ENCODE data around the gene PRKCSH. TPM values are rescaled to one million over a fixed set of nuclear protein-coding genes. Genes with fewer than 3 reads are reported as not detected.

The PRKCSH gene
- total RNA-seq, 4 donors from 2014 or later: 64.1 to 107 (median 99.1) TPM

DNA sequence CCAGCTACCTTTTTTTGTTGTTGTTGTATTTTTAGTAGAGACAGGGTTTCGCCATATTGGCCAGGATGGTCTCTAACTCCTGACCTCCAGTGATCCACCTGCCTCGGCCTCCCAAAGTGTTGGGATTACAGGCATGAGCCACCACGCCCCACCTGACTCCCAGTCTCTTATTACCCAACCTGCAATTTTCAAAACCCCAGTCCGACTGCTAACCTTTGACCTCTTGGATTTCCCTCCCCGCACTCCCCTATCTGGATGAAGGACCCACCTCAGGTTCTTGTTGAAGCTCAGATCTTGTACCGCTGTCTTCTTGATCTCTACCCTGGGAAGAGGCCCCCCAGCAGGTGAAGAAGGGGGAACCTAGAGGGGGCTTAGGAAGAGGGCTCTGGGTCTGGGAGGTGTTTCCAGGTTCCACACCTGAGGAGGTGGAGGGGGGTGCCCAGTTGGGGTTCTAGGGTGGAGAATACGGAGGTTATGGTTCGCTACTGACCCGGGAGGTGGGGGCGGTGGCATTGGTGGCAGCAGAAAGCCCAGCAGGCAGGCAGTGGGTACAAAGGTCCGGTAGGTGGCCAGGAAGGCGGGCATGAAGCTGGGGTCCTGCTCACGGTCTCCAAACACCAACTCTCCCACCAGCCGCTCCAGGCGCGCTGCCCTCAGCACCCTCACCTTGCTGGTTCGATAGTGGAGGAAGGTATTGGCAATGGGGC, 18.9 kb upstream of the PRKCSH start:
- 87 to 91% methylated on average over 10 to 17 of the region's 17 CpGs for WGBS, 2 donors
- Histone ChIP-seq H3K27me3 (peaks cover 4 to 54% (median 15%) of the 10 kb centered on the region in 4 donors), H3K9me3 (no peaks in the 10 kb centered on the region), H3K4me3 (no peak overlapping the region), H3K4me1 (peaks cover 6 to 38% (median 20%) of the 10 kb centered on the region in 3 donors), H3K27ac (no peak overlapping the region), H3K36me3 (no peaks in the 10 kb centered on the region)
- TF ChIP-seq, protein P1, sequence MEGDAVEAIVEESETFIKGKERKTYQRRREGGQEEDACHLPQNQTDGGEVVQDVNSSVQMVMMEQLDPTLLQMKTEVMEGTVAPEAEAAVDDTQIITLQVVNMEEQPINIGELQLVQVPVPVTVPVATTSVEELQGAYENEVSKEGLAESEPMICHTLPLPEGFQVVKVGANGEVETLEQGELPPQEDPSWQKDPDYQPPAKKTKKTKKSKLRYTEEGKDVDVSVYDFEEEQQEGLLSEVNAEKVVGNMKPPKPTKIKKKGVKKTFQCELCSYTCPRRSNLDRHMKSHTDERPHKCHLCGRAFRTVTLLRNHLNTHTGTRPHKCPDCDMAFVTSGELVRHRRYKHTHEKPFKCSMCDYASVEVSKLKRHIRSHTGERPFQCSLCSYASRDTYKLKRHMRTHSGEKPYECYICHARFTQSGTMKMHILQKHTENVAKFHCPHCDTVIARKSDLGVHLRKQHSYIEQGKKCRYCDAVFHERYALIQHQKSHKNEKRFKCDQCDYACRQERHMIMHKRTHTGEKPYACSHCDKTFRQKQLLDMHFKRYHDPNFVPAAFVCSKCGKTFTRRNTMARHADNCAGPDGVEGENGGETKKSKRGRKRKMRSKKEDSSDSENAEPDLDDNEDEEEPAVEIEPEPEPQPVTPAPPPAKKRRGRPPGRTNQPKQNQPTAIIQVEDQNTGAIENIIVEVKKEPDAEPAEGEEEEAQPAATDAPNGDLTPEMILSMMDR (IDR thresholded peaks at IDR 0.05): no peak
- TF ChIP-seq POLR2A (IDR thresholded peaks at IDR 0.05): no peak
- DNase-seq: no peak
- intact Hi-C loops (cut with DNase I): no loop called here

DNA sequence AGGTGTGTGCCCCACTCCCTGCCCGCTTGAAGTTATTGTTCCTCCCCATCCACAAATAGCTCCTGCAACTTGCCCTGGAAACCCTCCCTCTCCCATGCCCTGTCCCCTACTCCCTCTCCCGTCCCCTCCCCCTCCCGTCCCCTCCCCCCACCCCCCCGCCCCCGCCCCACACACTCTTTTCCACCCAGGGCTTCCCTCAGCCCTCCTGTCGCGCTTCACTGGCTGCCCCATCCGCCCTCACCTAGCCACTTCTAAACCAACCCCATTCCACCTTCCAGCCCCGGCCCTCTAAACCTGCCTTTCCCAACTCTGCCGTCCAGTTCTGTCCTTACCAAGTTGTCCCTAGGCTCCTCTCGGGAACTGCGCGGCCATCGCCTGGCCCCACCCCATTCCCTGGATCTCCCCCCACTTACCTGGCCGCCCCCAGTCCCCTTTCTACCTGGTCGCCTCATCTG, 17.3 kb upstream of the PRKCSH start:
- H3K27ac ChIP-seq: no peak overlapping the region
- H3K9me3 ChIP-seq: no peaks in the 10 kb centered on the region
- H3K4me3 ChIP-seq: peak overlapping the region; percentile 16 to 62 (median 38)
- intact Hi-C loops (cut with DNase I): no loop called here
- TF ChIP-seq, protein P1 (IDR thresholded peaks at IDR 0.05): no peak
- TF ChIP-seq POLR2A (IDR thresholded peaks at IDR 0.05): no peak
- H3K4me1 ChIP-seq: peaks cover 22 to 54% (median 36%) of the 10 kb centered on the region in 3 donors
- no peaks in the 10 kb centered on the region for H3K36me3 ChIP-seq
- no peak for DNase-seq
- 4 to 12% methylated on average over 14 to 16 of the region's 16 CpGs for WGBS, 2 donors
- peaks cover 4 to 68% (median 15%) of the 10 kb centered on the region in 4 donors for H3K27me3 ChIP-seq

DNA sequence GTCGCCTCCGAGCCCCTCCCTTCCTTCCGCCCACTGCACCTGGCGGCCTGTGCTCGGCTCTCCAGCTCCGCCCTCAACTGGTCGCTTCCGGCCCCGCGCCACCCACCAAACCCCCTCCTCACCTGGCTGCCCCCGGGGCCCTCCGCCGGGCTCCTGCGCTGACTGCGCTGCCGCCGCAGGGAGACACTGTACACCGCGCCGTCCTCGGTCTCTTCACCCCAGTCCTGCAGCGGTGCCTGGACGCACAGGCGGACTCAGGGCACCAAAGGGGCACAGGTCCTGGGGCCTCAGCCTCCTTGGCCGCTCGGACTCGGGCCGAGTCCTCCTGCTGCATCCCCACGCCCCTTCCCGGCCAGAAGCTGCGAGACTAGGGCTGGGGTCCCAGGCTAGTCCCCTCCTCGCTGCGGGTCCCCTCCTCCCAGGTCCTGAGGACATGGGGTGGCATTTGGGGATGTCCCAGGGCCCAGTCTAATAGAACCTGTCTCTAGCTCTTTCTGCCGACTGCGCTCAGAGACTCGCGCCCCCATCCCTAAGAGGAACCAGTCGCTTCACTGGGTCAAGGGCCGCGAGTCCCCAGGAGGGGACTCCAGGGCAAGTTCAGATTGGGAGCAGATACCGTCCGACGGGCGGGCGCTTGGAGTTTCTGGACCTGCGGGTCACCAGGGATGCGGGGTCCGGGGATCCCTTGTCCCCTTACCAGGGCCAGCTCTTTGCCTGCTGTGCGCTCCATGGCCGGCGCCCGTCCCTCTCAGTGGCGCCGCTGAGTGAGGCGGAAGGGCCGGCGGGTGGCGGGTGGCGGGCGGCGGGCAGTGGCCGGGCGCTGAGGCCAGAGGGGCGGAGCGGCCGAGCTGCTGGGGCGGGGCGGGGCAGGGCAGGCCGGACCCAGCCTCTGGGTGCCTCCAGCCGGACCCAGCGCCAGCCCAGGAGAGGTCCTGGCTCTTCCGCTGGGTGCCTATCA, 16.6 kb upstream of the PRKCSH start, which contains the start of gene RGL3:
Gene RGL3, minus strand, starts transcription at position 766 of the 958 bp plus-strand sequence. Its CDS starts 36 bp downstream, at position 730.
- Histone ChIP-seq H3K27ac (peak within 1 kb of the TSS in 3 of 4 donors; percentile 30 to 42 (median 36)), H3K4me1 (peaks cover 26 to 61% (median 37%) of the 10 kb centered on the region in 3 donors), H3K36me3 (no peaks in the 10 kb centered on the region), H3K4me3 (peak within 1 kb of the TSS; percentile 16 to 62 (median 38)), H3K27me3 (peaks cover 5 to 75% (median 19%) of the 10 kb centered on the region in 4 donors), H3K9me3 (no peaks in the 10 kb centered on the region)
- intact Hi-C loops (cut with DNase I): no loop called here
- TF ChIP-seq POLR2A (IDR thresholded peaks at IDR 0.05): no peak
- TF ChIP-seq, protein P1 (IDR thresholded peaks at IDR 0.05): no peak
- DNase-seq: no peak
- WGBS, 2 donors: 0 to 4% methylated on average over 10 to 16 of the region's 72 CpGs

DNA sequence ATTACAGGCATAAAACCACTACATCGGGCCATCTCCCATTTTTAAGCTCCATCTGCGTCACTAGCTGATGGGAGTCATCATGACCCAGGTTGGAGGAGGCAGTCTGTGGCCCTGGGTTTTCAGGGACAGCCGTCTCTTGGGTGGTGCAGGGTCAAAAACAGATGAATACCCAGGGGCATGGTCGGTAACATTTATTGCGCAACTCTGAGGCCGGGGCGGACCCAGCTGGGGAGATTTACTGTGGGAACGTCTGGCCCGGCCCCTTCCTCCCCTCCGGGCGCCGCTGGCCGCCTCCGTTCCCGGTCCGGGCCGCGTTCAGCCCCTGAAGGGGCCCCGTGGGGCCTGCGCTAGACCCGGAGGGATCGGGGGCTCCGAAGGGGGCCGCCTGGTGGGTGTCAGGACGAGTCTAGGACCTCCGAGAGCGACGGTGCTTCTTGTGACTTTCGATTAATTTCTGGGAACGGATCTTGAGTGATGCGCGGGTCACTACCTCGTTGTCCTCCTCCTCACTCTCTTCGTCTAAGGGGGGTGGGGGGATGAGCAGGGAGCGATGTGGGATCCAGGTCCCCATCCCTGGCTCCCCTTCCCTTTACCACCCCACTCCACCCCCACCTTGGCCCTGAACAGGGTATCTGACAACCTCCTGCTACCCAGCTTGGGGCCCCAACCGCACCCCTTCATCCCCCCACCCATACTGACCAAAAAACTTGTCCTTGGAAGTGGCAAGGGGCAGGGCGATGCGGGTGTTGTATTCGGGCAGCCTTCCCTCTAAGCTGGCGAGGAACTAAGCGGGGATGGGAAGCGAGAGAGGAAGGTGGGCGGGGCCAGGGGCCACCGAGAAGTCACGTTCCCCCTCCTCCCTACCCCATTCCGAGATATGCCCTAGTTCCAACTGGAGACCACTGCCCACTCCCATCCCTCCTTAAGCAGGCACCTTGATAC, 14.7 kb upstream of the PRKCSH start:
- DNase-seq: no peak
- H3K9me3 ChIP-seq: no peaks in the 10 kb centered on the region
- H3K36me3 ChIP-seq: no peaks in the 10 kb centered on the region
- 14 to 30% methylated on average over 10 to 18 of the region's 46 CpGs for WGBS, 2 donors
- intact Hi-C loops (cut with DNase I): no loop called here
- peak overlapping the region; percentile 16 to 42 (median 29) for H3K27ac ChIP-seq
- peaks cover 7 to 80% (median 21%) of the 10 kb centered on the region in 4 donors for H3K27me3 ChIP-seq
- TF ChIP-seq, protein P1 (IDR thresholded peaks at IDR 0.05): no peak
- no peak for TF ChIP-seq POLR2A (IDR thresholded peaks at IDR 0.05)
- peaks cover 26 to 63% (median 37%) of the 10 kb centered on the region in 3 donors for H3K4me1 ChIP-seq
- H3K4me3 ChIP-seq: peak overlapping the region; percentile 8 to 58 (median 31)

All from esophagus squamous epithelium (tissue), 5 donors.